GM21515 (cell line): ENCODE measurements around the gene MCFD2.
"Not testable (repeated sequence)": the region's sequence is repeated elsewhere in the genome, so short reads cannot be mapped to it uniquely, and the experiment has no call there.

Source experiments
- ATAC-seq: cut with Tn5 transposase; IDR thresholded peaks from one replicate; pipeline ENCODE4 v1.9.1; 2021; ENCODE audit not compliant: unreplicated experiment

MCFD2 gene

GRCh38 chr2:46904908-46905678, 10.5 kb downstream of the MCFD2 start:
- ATAC-seq: not testable (repeated sequence)

- ATAC-seq: not testable (repeated sequence)
Observed at GRCh38 chr2:46902980-46903379, 12.6 kb downstream of the MCFD2 start.

- no peak for ATAC-seq
Observed at GRCh38 chr2:46902465-46902864, 13.1 kb downstream of the MCFD2 start.

- no peak for ATAC-seq
Observed at GRCh38 chr2:46901611-46902010, 14.0 kb downstream of the MCFD2 start.

DNA sequence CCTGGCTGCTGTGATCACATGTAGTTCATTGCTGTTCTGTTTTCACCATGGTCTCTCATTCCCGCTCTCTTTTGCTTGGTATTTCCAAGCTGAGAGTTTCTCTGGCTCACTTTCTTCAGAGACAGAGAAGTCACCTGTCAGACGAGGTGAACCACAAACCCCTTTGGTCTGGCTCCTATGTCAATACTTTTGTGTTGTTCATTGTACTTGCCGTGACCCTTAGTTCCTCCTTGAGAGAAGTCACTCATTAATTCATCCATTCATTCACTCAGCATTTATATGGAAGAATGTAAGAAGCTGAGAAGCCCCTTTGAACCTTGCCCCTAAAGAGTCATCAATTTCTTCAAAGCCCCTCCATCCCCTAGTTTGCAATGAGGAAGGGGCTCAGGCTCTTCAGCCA, 15.2 kb downstream of the MCFD2 start:
- no peak for ATAC-seq

GRCh38 chr2:46899053-46899452, 16.6 kb downstream of the MCFD2 start:
- no peak for ATAC-seq

DNA sequence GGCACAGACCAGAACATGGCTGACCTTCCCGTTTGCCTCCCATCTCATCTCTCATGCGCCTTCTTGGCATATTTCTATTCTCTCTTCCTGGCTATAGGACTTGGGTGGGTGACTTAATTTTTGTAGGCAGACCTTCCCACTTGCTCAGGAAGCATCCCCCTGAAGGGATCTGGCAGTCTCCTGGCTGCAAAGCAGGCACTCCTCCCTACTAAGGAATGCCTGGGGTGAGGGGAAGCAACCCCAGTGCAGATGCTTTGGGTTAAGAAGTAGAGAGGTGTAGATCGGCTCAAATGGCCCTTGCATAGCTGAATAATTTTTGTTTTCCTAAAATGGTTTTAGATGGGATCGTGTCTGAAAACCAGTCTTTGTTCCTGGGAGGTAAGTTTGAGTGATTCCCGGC, 17.6 kb downstream of the MCFD2 start:
- ATAC-seq: no peak

- ATAC-seq: no peak
Observed at GRCh38 chr2:46893269-46893939, 22.2 kb downstream of the MCFD2 start.

DNA sequence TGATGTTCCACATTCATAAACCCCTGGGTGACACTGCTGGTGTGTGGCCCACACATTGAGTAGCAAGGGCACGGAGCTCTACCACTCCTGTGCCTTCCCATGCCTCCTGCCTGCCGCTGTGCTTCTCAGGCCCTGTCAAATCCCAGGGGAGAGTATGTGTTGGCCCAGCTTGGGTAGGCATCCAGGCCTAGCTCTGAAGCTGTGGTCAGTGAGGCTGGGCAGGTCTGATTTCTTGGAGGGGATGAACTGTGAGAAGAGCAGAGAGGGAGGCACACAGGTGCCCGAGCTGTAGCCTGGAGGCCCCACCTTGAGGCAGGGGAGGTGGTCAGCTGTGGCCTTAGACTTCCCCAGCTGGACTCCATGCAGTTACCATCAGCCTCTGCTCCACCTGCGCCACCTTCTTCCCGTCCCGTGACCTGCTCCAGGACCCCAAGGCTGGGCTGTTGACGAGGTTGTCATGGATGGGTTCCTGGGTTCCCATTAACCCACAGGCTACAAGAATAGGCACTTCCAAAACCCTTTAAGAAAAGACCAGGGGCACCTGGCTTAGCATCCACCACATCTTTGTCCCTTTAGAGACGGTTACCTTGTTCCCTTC, 23.6 kb downstream of the MCFD2 start:
- no peak for ATAC-seq

- no peak for ATAC-seq
Observed at GRCh38 chr2:46888421-46888952, 27.1 kb downstream of the MCFD2 start.

- ATAC-seq: no peak
Observed at GRCh38 chr2:46887028-46887885, 28.3 kb downstream of the MCFD2 start.

DNA sequence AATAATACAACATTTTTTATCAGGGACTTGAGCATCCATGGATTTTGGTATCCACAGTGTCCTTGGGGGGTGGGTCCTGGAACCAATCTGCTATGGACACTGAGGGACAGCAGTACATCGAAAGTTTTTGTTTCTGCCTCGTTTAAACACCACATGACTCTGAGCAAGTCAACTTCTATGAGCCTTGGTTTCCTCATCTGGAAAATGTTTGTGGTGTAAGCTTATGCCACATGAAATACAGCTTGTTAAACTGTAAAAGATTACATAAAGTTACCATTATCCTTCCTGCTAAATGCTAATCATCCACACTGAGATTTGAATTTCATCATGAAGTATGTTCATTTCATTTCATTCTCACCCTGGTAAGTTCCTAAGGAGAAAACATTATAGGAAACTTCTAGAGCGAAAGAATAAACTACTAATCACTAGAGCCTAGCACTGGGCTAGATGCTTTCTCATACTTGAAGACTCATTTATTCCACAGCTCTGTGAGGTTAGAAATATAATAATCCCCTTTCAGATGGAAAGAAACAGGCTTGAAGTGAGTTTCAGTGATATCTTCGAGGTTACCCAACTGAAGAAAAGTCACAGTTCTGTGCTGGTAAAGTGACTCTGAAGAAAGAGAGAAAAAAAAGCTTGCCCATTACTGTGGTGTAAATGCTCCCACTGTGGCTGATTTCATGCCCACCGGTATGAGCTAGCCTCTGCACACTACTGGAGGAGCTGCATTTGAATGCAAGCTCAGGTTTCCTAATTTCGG, 29.2 kb downstream of the MCFD2 start:
- ATAC-seq: no peak

DNA sequence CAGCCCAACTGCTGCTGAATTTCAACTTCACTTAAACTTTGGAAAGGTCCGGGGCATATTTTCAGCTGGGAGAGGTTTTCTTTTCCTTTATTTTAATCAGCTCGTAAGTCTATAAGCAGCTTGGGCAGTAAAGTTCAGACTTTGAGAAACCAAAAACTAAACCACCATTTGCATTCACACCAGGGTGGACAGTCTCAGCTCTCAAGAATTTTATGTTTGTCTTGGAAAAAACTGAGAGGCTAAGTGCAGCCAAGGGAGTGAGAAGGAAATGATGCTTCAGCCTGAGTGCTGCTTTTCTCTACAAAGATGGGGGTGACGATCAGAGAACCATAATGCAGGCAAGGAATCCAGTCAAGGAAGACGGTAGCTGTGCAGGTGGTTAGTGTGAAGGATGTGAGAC, 30.2 kb downstream of the MCFD2 start:
- ATAC-seq: no peak

DNA sequence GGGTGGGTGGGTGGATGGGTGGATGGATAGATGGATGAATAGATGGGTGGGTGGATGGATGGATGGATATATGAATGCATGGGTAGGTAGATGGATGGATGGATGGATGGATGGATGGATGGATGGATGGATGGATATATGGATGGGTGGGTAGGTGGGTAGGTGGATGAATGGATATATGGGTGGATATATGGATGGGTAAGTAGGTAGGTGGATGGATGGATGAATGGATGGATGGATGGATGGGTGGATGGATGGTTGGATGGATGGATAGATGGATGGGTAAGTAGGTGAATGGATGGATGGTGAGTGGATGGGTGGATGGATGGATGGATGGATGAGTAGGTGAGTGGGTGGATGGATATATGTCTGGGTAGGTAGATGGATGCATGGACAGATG, 36.1 kb downstream of the MCFD2 start:
- ATAC-seq: no peak

DNA sequence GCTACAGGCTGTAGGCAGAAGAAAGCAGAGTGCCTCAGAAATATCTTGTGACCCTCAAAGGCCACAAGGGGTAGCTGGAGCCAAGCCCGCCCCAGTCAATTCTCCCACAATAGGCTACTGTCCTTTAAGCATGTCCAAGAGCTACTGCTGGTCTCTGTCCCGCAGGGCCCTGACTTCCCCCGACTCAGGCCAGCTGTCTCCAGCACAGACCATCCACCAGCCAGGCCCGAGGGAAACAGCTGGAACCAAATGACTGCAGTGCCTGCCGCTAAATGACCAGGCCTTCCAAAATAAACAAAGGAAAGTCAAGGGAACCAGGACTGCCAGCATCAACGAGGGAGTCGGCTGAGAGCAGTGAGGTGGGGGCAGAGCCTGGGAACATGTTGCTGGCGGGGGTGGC, 36.7 kb downstream of the MCFD2 start:
- no peak for ATAC-seq

DNA sequence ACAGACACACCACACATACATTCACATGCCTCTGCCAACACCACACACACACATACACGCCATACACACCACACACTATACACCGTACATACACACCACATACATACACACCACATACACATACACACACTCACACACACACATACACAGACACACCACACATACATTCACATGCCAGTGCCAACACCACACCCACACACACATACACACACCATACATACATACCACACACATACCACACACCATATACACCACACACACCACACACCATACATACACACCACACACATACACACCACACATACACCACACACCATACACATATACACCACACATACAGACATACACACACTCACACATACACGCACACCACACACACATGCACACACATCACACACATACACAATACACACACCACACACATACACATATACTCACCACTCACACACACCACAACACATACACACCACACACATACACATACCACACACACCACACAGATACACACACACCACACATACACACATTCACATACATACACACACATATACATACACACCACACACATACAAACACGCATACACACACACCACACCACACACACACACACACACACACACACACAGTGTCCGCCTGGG, 37.2 kb downstream of the MCFD2 start:
- ATAC-seq: no peak

- ATAC-seq: no peak
Observed at GRCh38 chr2:46877619-46878113, 37.9 kb downstream of the MCFD2 start.

GRCh38 chr2:46876741-46877384, 38.7 kb downstream of the MCFD2 start:
- no peak for ATAC-seq
